Vagina (tissue), 2 donors: ENCODE data around the gene EPX. TPM values are rescaled to one million over a fixed set of nuclear protein-coding genes. Genes with fewer than 3 reads are reported as not detected.

Experiments used
- DNase-seq, 2 donors: peaks; one replicate each; pipeline ENCODE4 v3.0.0-alpha.2; 2017; ENCODE audit errors: extremely low spot score in 2 of 2
- H3K27ac ChIP-seq: fragments of 200-600 bp; sonication (generic); one replicate; pipeline ENCODE4 v1.5.1; 2019
- H3K27me3 ChIP-seq: fragments of 200-600 bp; sonication (generic); one replicate; pipeline ENCODE4 v1.5.1; 2019
- H3K36me3 ChIP-seq, 2 donors: fragments of 200-600 bp; sonication (generic); one replicate each; pipeline ENCODE4 v1.5.1; 2017 to 2019
- H3K4me1 ChIP-seq: fragments of 200-600 bp; sonication (generic); one replicate; pipeline ENCODE4 v1.5.1; 2019
- H3K4me3 ChIP-seq, 2 donors: fragments of 200-600 bp; sonication (generic); 1 replicate in 1 of 2; 2 replicates in 1 of 2; pipeline ENCODE4 v1.5.1; 2016 to 2019
- H3K9me3 ChIP-seq: fragments of 200-600 bp; sonication (generic); one replicate; pipeline ENCODE4 v1.5.1; 2019
- CTCF ChIP-seq, 3 experiments: fragments of 450-650 bp in 2 of 3; fragments of 200-600 bp in 1 of 3; sonication (generic) in 1 of 3; IDR thresholded peaks; one replicate each; pipeline ENCODE4 v1.5.1; 2017 to 2019; ENCODE audit warnings: antibody characterized with exemption in 3 of 3, mild to moderate bottlenecking in 2 of 3, moderate library complexity in 2 of 3
- POLR2A ChIP-seq, 2 donors: fragments of 450-650 bp; IDR thresholded peaks; one replicate each; pipeline ENCODE4 v1.6.1; 2017; ENCODE audit warnings: antibody characterized with exemption in 2 of 2, mild to moderate bottlenecking in 2 of 2, moderate library complexity in 2 of 2
- POLR2AphosphoS5 ChIP-seq, 2 donors: sonication (generic); formaldehyde crosslinking; IDR thresholded peaks; one replicate each; pipeline ENCODE4 v1.9.0; 2017; ENCODE audit warnings: antibody characterized with exemption in 2 of 2, mild to moderate bottlenecking in 2 of 2, low read depth in 1 of 2; ENCODE audit not compliant: insufficient read depth in 1 of 2
- intact Hi-C: fragments of 100-400 bp; cut with DNase I; formaldehyde crosslinking; loops from one replicate; pipeline ENCODE4 v1.15.1; 2023
- total RNA-seq: library from RNA; depleted of rRNA; stranded (reverse); fragments of >200 nt; gene quantifications from one replicate; pipeline ENCODE4 v1.2.3, GENCODE V29; 2016

The EPX gene
- total RNA-seq, 1 donor from 2014 or later: not detected

- Histone ChIP-seq H3K4me1 (no peaks in the 10 kb centered on the region), H3K27ac (no peak overlapping the region), H3K4me3 (no peak overlapping the region), H3K36me3 (peaks cover 0 to 54% of the 10 kb centered on the region in 2 donors), H3K27me3 (no peaks in the 10 kb centered on the region), H3K9me3 (no peaks in the 10 kb centered on the region)
- intact Hi-C loops: no loop called here
- DNase-seq: no peak
- TF ChIP-seq POLR2AphosphoS5 (IDR thresholded peaks at IDR 0.05; ENCODE audit: insufficient read depth in 1 of 2, low read depth in 1 of 2) (no peak), POLR2A (IDR thresholded peaks at IDR 0.05) (no peak), CTCF (IDR thresholded peaks at IDR 0.05) (no peak)
Measured at GRCh38 chr17:58208344-58208743, 15.8 kb downstream of the EPX start.

- H3K27ac ChIP-seq: no peak overlapping the region
- TF ChIP-seq CTCF (IDR thresholded peaks at IDR 0.05): no peak
- no peak for TF ChIP-seq POLR2A (IDR thresholded peaks at IDR 0.05)
- TF ChIP-seq POLR2AphosphoS5 (IDR thresholded peaks at IDR 0.05; ENCODE audit: insufficient read depth in 1 of 2, low read depth in 1 of 2): no peak
- no peaks in the 10 kb centered on the region for H3K4me1 ChIP-seq
- no peaks in the 10 kb centered on the region for H3K27me3 ChIP-seq
- no peak overlapping the region for H3K4me3 ChIP-seq
- peaks cover 0 to 55% of the 10 kb centered on the region in 2 donors for H3K36me3 ChIP-seq
- no peak for DNase-seq
- H3K9me3 ChIP-seq: no peaks in the 10 kb centered on the region
- intact Hi-C loops: no loop called here
Measured at GRCh38 chr17:58210922-58211321, 18.4 kb downstream of the EPX start.

GRCh38 chr17:58215685-58216084 lies 23.2 kb downstream of the EPX start:
- H3K27ac ChIP-seq: no peak overlapping the region
- TF ChIP-seq POLR2AphosphoS5 (IDR thresholded peaks at IDR 0.05; ENCODE audit: insufficient read depth in 1 of 2, low read depth in 1 of 2) (no peak), POLR2A (IDR thresholded peaks at IDR 0.05) (no peak), CTCF (IDR thresholded peaks at IDR 0.05) (no peak)
- H3K4me1 ChIP-seq: peaks cover 8% of the 10 kb centered on the region
- no peaks in the 10 kb centered on the region for H3K27me3 ChIP-seq
- H3K36me3 ChIP-seq: peaks cover 0 to 23% of the 10 kb centered on the region in 2 donors
- no peak overlapping the region for H3K4me3 ChIP-seq
- H3K9me3 ChIP-seq: no peaks in the 10 kb centered on the region
- intact Hi-C loops: no loop called here
- no peak for DNase-seq

- no peak for DNase-seq
- H3K27ac ChIP-seq: no peak overlapping the region
- H3K9me3 ChIP-seq: no peaks in the 10 kb centered on the region
- no peaks in the 10 kb centered on the region for H3K27me3 ChIP-seq
- H3K4me3 ChIP-seq: no peak overlapping the region
- H3K4me1 ChIP-seq: peaks cover 8% of the 10 kb centered on the region
- TF ChIP-seq POLR2AphosphoS5 (IDR thresholded peaks at IDR 0.05; ENCODE audit: insufficient read depth in 1 of 2, low read depth in 1 of 2): no peak
- H3K36me3 ChIP-seq: peaks cover 0 to 11% of the 10 kb centered on the region in 2 donors
- intact Hi-C loops: no loop called here
Measured at GRCh38 chr17:58217766-58218165, 25.2 kb downstream of the EPX start.

- TF ChIP-seq CTCF (IDR thresholded peaks at IDR 0.05) (peak in 1 of 3 experiments; percentile 44), POLR2AphosphoS5 (IDR thresholded peaks at IDR 0.05; ENCODE audit: insufficient read depth in 1 of 2, low read depth in 1 of 2) (peak; percentile 76 to 86), POLR2A (IDR thresholded peaks at IDR 0.05) (no peak)
- H3K27me3 ChIP-seq: no peaks in the 10 kb centered on the region
- H3K9me3 ChIP-seq: no peaks in the 10 kb centered on the region
- H3K27ac ChIP-seq: peak within 1 kb of the TSS; percentile 71
- peaks cover 0 to 8% of the 10 kb centered on the region in 2 donors for H3K36me3 ChIP-seq
- peak in 1 of 2 donors; percentile 93 for DNase-seq
- H3K4me1 ChIP-seq: peaks cover 8% of the 10 kb centered on the region
- H3K4me3 ChIP-seq: peak within 1 kb of the TSS; percentile 60 to 82
- intact Hi-C loops: no loop called here
Measured at GRCh38 chr17:58219007-58219788, 26.7 kb downstream of the EPX start, which contains the start of gene MKS1. Gene MKS1 (minus strand): TSS chr17:58219255. CDS start chr17:58219230, 25 bp downstream.
